ENCODE results near the gene NCOA3. TPM values are rescaled to one million over a fixed set of nuclear protein-coding genes. Genes with fewer than 3 reads are reported as not detected.
A peak's percentile ranks its signal among the peaks of the same experiment; 100 is the strongest.

NCOA3 gene
- total RNA-seq, 2 donors from 2014 or later, result 63.6 to 66.6 TPM

- no peak overlapping the region for H3K27ac Mint-ChIP-seq
- H3K4me1 Mint-ChIP-seq (ENCODE audit: low read depth in 2 of 2), result peaks cover 0 to 9% of the 10 kb centered on the region in 2 donors
- no peaks in the 10 kb centered on the region for H3K27me3 Mint-ChIP-seq
- ATAC-seq, result no peak
- peak; percentile 48 for DNase-seq (ENCODE audit: low spot score)
- H3K36me3 Mint-ChIP-seq, result no peaks in the 10 kb centered on the region
- no peaks in the 10 kb centered on the region for H3K9me3 Mint-ChIP-seq
- H3K4me3 Mint-ChIP-seq, result no peak overlapping the region
Measured at GRCh38 chr20:47667531-47668312, 166.0 kb downstream of the NCOA3 start.

DNA sequence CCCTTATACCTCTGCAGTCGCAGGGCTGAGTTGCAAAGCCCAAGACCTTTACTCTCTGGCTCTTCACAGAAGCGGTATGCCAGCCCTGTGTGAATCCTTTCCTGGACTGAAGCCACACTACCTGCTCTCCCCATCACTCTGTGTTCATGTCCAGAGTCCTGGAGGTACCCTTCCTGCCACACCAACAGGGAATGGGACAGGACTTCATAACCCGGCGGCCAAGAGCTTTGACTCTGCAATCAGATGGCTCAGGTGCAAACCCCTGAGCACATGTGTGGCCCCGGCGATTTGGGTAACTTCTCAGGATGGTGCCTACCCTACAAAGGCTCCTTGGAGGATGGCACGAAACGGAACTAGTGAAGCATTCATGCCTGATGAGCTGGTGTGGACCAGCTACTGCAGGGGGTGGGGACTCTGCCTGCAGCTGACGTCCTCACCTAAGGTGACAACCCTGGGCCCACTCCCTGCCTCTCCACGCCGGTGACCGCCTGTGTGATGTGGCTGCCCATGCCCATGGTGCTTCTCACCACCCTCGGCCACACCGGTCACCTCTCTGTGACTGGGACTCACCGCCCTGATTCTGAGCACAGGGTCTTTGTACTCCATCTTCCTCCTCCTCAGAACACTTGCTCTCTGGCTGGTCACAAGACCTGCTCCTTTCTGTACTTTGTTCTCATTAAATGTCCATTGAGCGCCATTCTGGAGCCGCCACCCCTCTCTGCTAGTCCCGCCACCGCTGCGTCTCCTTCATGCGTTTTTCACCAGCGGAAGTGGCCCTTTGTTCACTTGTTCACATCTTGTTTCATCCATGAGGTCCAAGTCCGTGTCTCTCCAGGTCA is 166.8 kb downstream of the NCOA3 start:
- no peak for ATAC-seq
- Mint-ChIP-seq H3K4me3 (no peak overlapping the region), H3K27ac (no peak overlapping the region), H3K36me3 (no peaks in the 10 kb centered on the region), H3K9me3 (no peaks in the 10 kb centered on the region), H3K27me3 (no peaks in the 10 kb centered on the region), H3K4me1 (ENCODE audit: low read depth in 2 of 2) (peaks cover 0 to 9% of the 10 kb centered on the region in 2 donors)
- no peak for DNase-seq (ENCODE audit: low spot score)

DNA sequence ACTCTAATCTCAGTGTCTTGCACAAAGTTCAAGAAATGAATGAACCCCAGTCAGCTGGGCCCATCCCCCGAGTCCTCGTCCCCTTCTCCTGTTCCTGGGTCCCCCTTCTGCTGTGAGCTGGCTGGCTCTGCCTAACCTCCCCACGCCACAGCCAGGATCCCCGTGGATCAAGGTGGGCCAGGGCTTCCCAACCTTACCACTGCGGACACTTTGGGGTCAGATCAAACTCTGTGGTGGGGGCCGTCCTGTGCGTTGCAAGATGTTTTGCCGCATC is 167.4 kb downstream of the NCOA3 start:
- no peak overlapping the region for H3K27ac Mint-ChIP-seq
- ATAC-seq (no peak), DNase-seq (ENCODE audit: low spot score) (peak; percentile 54)
- H3K4me3 Mint-ChIP-seq, result no peak overlapping the region
- H3K27me3 Mint-ChIP-seq, result no peaks in the 10 kb centered on the region
- no peaks in the 10 kb centered on the region for H3K36me3 Mint-ChIP-seq
- no peaks in the 10 kb centered on the region for H3K9me3 Mint-ChIP-seq
- peaks cover 0 to 4% of the 10 kb centered on the region in 2 donors for H3K4me1 Mint-ChIP-seq (ENCODE audit: low read depth in 2 of 2)

GRCh38 chr20:47669489-47669888 is 167.8 kb downstream of the NCOA3 start:
- Mint-ChIP-seq H3K36me3 (no peaks in the 10 kb centered on the region), H3K27me3 (no peaks in the 10 kb centered on the region), H3K9me3 (no peaks in the 10 kb centered on the region), H3K27ac (no peak overlapping the region), H3K4me3 (no peak overlapping the region), H3K4me1 (ENCODE audit: low read depth in 2 of 2) (peaks cover 0 to 4% of the 10 kb centered on the region in 2 donors)
- ATAC-seq, result no peak
- DNase-seq (ENCODE audit: low spot score), result no peak

DNA sequence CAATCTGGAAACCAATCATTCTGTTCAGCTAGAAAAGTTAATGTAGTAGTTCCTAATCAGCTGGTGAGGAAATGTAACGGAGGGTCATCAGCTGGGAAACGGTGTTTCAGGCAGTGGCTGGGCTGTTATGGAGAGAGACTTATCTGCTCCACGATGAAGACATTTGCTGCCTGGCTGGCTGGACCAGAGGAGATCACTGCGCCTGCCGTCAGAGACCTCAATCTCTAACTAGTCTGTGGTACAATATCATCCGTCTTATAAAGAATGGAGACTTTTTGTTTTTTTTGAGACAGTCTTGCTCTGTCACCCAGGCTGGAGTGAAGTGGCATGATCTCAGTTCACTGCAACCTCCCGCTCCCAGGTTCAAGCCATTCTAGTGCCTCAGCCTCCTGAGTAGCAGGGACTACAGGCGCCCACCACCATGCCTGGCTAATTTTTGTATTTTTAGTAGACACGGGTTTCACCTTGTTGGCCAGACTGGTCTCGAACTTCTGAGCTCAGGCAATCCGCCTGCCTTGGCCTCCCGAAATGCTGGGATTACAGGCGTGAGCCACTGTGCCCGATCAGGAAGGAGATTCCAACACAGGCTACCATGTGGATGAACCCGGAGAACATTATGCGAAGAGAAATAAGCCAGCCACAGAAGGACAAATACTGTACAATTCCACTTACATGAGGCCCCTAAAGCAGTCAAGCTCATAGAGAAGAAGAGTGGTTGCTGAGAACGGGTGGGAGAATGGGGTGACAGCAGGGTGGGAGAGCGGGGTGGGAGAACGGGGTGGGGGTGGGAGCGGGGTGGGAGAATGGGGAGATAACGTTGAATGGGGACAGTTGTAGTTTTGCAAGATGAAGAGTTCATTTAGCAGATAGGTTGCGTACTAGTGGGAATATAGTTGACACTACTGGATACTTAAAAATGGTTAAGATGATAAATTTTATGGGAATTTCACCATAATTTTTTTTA is 168.5 kb downstream of the NCOA3 start:
- Mint-ChIP-seq H3K9me3 (no peaks in the 10 kb centered on the region), H3K4me3 (no peak overlapping the region), H3K36me3 (no peaks in the 10 kb centered on the region), H3K27ac (no peak overlapping the region), H3K27me3 (no peaks in the 10 kb centered on the region), H3K4me1 (ENCODE audit: low read depth in 2 of 2) (peaks cover 0 to 4% of the 10 kb centered on the region in 2 donors)
- ATAC-seq (no peak), DNase-seq (ENCODE audit: low spot score) (no peak)

GRCh38 chr20:47670913-47671312 is 169.2 kb downstream of the NCOA3 start:
- Mint-ChIP-seq H3K36me3 (no peaks in the 10 kb centered on the region), H3K4me3 (no peak overlapping the region), H3K27ac (no peak overlapping the region), H3K4me1 (ENCODE audit: low read depth in 2 of 2) (peaks cover 0 to 4% of the 10 kb centered on the region in 2 donors), H3K27me3 (no peaks in the 10 kb centered on the region), H3K9me3 (no peaks in the 10 kb centered on the region)
- ATAC-seq (no peak), DNase-seq (ENCODE audit: low spot score) (no peak)

DNA sequence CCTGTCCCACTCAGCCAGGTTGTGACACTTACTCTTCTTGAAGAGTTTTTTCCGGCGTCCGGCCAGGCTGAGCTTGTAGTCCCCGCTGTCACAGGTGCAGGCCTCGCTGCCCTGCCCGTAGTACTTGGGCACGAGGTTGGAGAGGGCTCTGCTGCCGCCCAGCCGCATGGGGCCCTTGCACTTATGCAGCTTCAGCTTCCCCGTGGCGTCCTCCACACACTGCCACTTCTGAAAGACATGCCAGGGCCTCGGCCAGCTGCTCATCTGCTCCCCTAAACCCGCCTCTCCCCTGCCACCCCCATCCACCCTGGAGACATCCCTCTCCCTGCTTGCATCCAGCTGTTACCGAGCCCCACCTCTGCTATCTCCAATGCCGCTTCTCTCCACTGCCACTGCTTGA is 170.5 kb downstream of the NCOA3 start:
- Mint-ChIP-seq H3K27ac (no peak overlapping the region), H3K4me3 (no peak overlapping the region), H3K4me1 (ENCODE audit: low read depth in 2 of 2) (peaks cover 0 to 4% of the 10 kb centered on the region in 2 donors), H3K36me3 (no peaks in the 10 kb centered on the region), H3K9me3 (no peaks in the 10 kb centered on the region), H3K27me3 (no peaks in the 10 kb centered on the region)
- DNase-seq (ENCODE audit: low spot score) (no peak), ATAC-seq (no peak)

DNA sequence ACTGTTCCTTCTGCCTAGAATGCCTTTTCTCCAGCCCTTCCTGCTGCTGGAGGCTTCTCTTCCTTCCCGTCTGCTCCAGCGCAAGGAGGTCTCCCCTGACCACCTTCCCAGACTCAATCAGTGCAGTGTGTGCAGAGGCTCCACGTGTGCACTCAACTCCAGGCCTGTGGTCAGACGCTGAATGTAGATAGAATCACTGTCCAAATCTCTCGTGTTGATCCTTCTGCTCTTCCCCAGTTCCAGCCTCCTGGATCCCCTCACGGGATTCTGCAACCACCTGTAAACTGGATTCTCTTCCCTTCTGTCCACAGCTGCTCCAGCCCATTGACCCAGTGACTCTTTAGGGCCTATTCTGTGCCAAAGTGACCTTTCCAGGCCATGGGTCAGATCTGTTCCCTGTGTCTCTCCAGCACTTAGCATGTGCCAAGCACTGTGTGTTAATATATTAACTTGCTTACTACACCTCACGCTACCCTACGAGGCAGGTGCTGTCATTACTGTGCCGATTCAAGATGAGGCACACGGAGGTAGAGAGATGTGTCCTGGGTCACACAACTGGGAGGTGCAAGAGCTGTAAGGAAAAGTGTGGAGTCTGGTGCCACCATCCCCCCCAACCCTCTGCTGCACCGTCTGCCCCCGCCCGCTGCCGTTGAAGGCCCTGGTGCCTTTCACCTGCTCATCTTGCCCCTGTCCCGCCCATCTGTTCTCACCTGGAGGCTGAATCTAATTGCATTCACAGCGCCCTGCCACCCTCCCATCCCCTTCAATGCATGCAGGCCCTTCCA is 171.4 kb downstream of the NCOA3 start:
- Mint-ChIP-seq H3K27me3 (no peaks in the 10 kb centered on the region), H3K4me3 (no peak overlapping the region), H3K27ac (no peak overlapping the region), H3K4me1 (ENCODE audit: low read depth in 2 of 2) (peaks cover 0 to 1% of the 10 kb centered on the region in 2 donors), H3K36me3 (no peaks in the 10 kb centered on the region), H3K9me3 (no peaks in the 10 kb centered on the region)
- ATAC-seq, result no peak
- no peak for DNase-seq (ENCODE audit: low spot score)

- Mint-ChIP-seq H3K9me3 (no peaks in the 10 kb centered on the region), H3K27me3 (no peaks in the 10 kb centered on the region), H3K4me3 (no peak overlapping the region), H3K36me3 (no peaks in the 10 kb centered on the region), H3K4me1 (ENCODE audit: low read depth in 2 of 2) (no peaks in the 10 kb centered on the region), H3K27ac (no peak overlapping the region)
- DNase-seq (ENCODE audit: low spot score) (no peak), ATAC-seq (no peak)
Measured at GRCh38 chr20:47673671-47673955, 171.9 kb downstream of the NCOA3 start.

DNA sequence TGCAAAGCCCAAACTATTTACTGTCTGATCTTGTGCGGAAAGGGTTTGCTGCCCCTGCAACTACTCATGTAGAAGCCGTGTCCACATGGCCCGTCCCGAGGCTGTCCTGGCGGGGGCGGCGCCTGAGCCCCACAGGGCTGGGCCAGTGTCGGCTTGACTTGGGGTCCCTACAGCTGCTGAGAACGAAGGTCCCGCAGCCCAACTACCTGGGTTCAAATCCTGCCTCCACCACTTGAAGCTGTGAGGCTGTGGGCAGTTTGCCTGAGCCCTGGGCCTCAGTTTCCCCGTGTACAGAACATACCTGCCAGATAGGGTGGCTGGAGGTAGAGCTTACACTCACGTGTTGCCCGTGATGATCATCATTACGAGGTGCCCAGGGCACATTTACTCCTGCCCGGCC is 172.5 kb downstream of the NCOA3 start:
- Mint-ChIP-seq H3K4me1 (ENCODE audit: low read depth in 2 of 2) (peaks cover 0 to 3% of the 10 kb centered on the region in 2 donors), H3K27ac (no peak overlapping the region), H3K27me3 (no peaks in the 10 kb centered on the region), H3K36me3 (no peaks in the 10 kb centered on the region), H3K4me3 (no peak overlapping the region), H3K9me3 (no peaks in the 10 kb centered on the region)
- ATAC-seq (no peak), DNase-seq (ENCODE audit: low spot score) (no peak)

DNA sequence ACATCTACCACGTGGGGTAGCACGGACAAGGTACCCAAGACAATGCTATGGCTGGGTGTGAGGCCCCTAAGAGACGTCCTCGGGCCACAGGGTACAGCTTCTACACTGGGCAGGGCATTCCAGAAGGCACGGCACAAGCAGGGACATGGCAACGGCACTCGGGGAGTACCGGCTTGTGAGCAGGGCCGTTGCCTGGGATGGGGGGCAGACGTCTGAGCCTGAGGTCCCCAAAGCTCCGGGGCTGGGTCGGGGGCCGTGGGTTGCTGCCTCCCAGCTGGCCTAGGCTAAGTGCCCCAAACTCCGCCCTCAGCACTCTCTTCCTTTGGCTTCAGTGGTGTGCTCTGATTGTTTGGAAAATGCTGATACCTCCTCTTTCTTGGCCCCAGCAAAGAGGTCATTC is 173.0 kb downstream of the NCOA3 start:
- ATAC-seq (no peak), DNase-seq (ENCODE audit: low spot score) (no peak)
- H3K27ac Mint-ChIP-seq, result no peak overlapping the region
- H3K27me3 Mint-ChIP-seq, result no peaks in the 10 kb centered on the region
- H3K4me3 Mint-ChIP-seq, result no peak overlapping the region
- H3K4me1 Mint-ChIP-seq (ENCODE audit: low read depth in 2 of 2), result peaks cover 0 to 5% of the 10 kb centered on the region in 2 donors
- no peaks in the 10 kb centered on the region for H3K9me3 Mint-ChIP-seq
- H3K36me3 Mint-ChIP-seq, result no peaks in the 10 kb centered on the region

DNA sequence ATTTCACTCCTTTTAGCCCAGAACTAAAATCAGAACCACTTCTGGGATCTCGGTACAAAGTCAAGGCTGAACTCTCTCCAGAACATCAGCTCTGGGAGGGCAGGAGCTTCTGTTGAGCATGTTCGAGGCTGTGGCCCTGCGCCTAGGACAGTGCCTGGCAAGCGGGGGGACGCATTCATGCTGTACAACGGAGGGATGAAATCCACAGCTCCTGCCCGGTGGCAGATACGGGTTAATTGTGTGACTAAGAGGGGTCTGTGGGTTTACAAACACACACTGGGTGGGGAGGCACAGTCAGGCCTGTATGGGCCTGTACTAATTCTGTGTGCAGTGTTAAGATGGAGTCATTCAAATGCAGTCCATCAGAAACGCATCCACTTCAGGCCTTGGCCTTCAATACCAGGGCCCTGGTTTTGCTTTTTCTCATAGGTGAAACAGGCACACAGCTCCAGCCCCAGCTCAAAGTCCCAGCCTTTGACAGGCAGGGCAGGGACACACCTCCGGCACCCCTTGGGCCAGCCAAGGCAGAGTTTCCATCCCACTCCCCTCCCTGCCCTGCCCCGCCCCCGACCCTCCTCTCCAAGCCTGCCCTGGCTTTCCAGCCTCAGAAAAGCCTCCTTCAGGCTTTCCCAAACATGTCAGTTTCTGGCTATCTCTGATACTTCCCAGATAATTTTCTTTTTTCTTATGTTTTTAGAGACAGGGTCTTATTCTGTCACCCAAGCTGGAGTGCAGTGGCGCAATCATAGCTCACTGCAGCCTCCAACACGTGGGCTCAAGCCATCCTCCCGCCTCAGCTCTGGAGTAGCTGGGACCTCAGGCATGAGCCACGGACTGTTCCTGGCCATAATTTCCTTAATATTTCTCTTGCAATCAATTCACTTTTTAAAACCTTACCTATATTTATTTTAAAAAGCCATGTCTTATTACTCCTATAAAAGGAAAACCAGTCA is 173.8 kb downstream of the NCOA3 start:
- Mint-ChIP-seq H3K27me3 (no peaks in the 10 kb centered on the region), H3K4me3 (no peak overlapping the region), H3K27ac (no peak overlapping the region), H3K36me3 (no peaks in the 10 kb centered on the region), H3K9me3 (no peaks in the 10 kb centered on the region), H3K4me1 (ENCODE audit: low read depth in 2 of 2) (peaks cover 0 to 5% of the 10 kb centered on the region in 2 donors)
- DNase-seq (ENCODE audit: low spot score) (no peak), ATAC-seq (no peak)
